IgD-negative memory B cell (primary cell): ENCODE data around the gene NCKIPSD. TPM values are rescaled to one million over a fixed set of nuclear protein-coding genes. Genes with fewer than 3 reads are reported as not detected.
"Not testable (repeated sequence)": the region's sequence is repeated elsewhere in the genome, so short reads cannot be mapped to it uniquely, and the experiment has no call there.

Source experiments
- H3K27ac Mint-ChIP-seq, 3 donors: one replicate each; pipeline ENCODE4 v1.8.0; 2020 to 2022; ENCODE audit warnings: mild to moderate bottlenecking in 3 of 3, mixed read lengths in 3 of 3, moderate library complexity in 1 of 3
- H3K27me3 Mint-ChIP-seq: one replicate; pipeline ENCODE4 v1.8.0; 2021; ENCODE audit warnings: mixed read lengths
- H3K36me3 Mint-ChIP-seq: one replicate; pipeline ENCODE4 v1.8.0; 2020; ENCODE audit warnings: mild to moderate bottlenecking, mixed read lengths
- H3K4me1 Mint-ChIP-seq, 3 donors: one replicate each; pipeline ENCODE4 v1.8.0; 2020 to 2022; ENCODE audit warnings: mixed read lengths in 3 of 3, mild to moderate bottlenecking in 1 of 3
- H3K4me3 Mint-ChIP-seq, 4 donors: one replicate each; pipeline ENCODE4 v1.8.0; 2020 to 2022; ENCODE audit warnings: mild to moderate bottlenecking in 4 of 4, mixed read lengths in 4 of 4, moderate library complexity in 3 of 4
- H3K9me3 Mint-ChIP-seq, 3 donors: one replicate each; pipeline ENCODE4 v1.8.0; 2020 to 2021; ENCODE audit warnings: mixed read lengths in 3 of 3, mild to moderate bottlenecking in 1 of 3
- polyA plus RNA-seq: library from polyadenylated mRNA; unstranded; fragments of 300-500 nt; fragmentation: Illumina TruSeq; gene quantifications from one replicate; pipeline ENCODE4 v1.2.3, GENCODE V29; 2021

The NCKIPSD gene
- 17.2 TPM for polyA plus RNA-seq

DNA sequence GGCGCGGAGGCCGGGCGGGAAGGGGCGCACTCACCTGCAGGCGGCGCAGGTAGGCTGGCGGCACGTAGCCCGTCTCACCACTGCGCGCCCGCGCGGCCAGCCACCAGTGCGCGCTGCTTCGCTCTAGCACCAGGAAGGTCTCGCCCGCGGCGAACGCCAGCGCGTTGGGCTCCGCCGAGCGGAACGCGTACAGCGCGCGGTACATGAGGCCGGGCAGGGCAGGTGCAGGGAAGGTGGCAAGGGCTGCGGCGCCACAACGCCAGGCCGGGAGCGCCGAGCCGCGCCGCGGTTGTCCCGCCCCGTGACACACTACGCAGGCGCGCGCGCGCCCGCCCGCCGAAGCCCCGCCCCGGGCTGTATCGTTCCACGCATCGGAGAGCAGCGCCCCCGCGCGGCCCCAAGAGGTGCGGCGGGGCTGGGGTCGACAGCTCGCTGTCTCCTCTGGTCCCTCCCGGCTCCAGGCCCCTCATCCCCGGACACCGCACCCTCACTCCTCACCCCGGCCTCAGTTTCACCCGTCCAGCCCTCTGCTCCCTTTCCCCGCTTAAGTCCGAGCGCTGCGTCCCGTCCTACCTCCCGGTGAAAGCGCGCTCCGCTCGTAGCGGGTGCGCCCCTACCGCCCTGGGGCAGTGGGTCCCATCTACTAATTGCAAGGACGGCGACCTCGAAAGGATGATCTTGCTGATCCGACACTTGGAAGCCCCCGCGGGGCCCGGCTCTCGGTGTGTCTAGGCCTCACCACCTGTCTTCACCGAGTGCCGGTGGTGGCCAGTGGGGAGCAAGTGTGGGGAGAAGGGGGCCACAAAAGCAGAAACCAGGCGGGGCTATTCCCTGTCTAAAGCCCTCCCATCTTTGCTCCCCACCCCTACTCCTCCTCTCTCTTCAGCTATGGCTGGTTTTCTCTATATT, at the start of gene NCKIPSD:
Gene NCKIPSD, minus strand, starts transcription at position 313 of the 909 bp plus-strand sequence. Its CDS starts 108 bp downstream, at position 205.
- Mint-ChIP-seq H3K4me1 (peaks cover 3 to 22% (median 16%) of the 10 kb centered on the region in 3 donors), H3K27ac (peak within 1 kb of the TSS; percentile 84 to 91 (median 90)), H3K9me3 (no peaks in the 10 kb centered on the region), H3K4me3 (peak within 1 kb of the TSS; percentile 84 to 98 (median 91)), H3K36me3 (peaks cover 1% of the 10 kb centered on the region), H3K27me3 (no peaks in the 10 kb centered on the region)

DNA sequence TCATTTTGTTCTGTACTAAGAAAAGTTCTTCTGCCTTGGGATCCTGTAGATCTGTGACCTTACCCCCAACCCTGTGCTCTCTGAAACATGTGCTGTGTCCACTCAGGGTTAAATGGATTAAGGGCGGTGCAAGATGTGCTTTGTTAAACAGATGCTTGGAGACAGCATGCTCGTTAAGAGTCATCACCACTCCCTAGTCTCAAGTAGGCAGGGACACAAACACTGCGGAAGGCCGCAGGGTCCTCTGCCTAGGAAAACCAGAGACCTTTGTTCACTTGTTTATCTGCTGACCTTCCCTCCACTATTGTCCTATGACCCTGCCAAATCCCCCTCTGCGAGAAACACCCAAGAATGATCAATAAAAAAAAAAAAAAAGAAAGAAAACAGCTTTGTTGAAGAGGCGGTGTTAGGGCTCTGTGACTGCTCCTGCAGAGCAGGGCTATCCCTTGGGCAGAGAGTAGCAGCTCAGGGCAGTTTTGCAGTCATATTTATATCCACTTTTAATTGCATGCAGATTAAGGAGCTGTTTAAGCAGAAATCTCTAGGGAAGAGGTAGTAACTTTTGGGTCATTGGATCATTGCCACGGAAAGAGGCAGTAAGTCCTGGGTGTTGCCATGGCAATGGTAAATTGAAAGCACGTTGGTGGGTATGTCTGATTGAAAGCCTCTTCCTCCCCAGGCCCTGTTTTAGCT, 49.5 kb upstream of the NCKIPSD start:
- H3K27me3 Mint-ChIP-seq, H3K36me3 Mint-ChIP-seq, H3K9me3 Mint-ChIP-seq, H3K4me3 Mint-ChIP-seq, H3K27ac Mint-ChIP-seq: not testable (repeated sequence)
- H3K4me1 Mint-ChIP-seq, result peaks cover 0 to 12% (median 8%) of the 10 kb centered on the region in 3 donors

DNA sequence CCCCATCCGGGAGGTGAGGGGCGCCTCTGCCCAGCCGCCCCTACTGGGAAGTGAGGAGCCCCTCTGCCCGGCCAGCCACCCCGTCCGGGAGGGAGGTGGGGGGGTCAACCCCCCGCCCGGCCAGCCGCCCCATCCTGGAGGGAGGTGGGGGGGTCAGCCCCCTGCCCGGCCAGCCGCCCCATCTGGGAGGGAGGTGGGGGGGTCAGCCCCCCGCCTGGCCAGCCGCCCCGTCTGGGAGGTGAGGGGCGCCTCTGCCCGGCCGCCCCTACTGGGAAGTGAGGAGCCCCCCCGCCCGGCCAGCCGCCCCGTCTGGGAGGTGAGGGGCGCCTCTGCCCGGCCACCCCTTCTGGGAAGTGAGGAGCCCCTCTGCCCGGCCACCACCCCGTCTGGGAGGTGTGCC, 48.8 kb upstream of the NCKIPSD start:
- H3K27ac Mint-ChIP-seq, H3K27me3 Mint-ChIP-seq: not testable (repeated sequence)

DNA sequence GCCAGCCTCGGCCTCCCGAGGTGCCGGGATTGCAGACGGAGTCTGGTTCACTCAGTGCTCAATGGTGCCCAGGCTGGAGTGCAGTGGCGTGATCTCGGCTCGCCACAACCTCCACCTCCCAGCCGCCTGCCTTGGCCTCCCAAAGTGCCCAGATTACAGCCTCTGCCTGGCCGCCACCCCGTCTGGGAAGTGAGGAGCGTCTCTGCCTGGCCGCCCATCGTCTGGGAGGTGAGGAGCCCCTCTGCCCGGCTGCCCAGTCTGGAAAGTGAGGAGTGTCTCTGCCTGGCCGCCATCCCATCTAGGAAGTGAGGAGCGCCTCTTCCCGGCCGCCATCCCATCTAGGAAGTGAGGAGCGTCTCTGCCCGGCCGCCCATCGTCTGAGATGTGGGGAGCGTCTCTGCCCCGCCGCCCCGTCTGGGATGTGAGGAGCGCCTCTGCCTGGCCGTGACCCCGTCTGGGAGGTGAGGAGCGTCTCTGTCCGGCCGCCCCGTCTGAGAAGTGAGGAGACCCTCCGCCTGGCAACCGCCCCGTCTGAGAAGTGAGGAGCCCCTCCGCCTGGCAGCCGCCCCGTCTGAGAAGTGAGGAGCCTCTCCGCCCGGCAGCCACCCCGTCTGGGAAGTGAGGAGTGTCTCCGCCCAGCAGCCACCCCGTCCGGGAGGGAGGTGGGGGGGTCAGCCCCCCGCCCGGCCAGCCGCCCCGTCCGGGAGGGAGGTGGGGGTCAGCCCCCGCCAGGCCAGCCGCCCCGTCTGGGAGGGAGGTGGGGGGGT, 48.2 kb upstream of the NCKIPSD start:
- H3K36me3 Mint-ChIP-seq, H3K4me3 Mint-ChIP-seq, H3K27me3 Mint-ChIP-seq, H3K27ac Mint-ChIP-seq, H3K9me3 Mint-ChIP-seq, H3K4me1 Mint-ChIP-seq: not testable (repeated sequence)

More for the DNA sequence above, 48.8 kb upstream of the NCKIPSD start:
- not testable (repeated sequence) for H3K36me3 Mint-ChIP-seq, H3K4me3 Mint-ChIP-seq, H3K9me3 Mint-ChIP-seq, H3K4me1 Mint-ChIP-seq

DNA sequence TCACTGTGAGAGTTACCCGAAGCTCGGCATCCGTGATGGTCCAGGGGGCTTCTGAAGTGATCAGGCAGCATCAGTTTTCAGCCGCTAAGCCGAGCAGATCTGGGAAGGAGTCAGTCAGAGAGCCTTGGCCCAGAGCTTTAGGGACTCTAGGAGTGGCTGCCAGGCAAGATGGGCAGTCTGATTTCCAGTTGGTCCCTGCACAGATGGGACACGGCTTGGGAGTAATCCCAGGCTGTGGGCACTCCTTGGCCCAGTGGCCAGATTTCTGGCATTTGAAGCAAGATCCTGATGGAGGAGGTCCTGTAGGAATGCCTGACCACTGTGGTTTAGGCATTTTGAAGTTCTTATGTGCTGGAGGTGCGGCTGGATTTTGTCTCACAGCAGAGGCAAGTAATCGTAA, 41.8 kb upstream of the NCKIPSD start:
- H3K36me3 Mint-ChIP-seq, result no peaks in the 10 kb centered on the region
- H3K4me1 Mint-ChIP-seq, result no peaks in the 10 kb centered on the region
- H3K27me3 Mint-ChIP-seq, result no peaks in the 10 kb centered on the region
- no peak overlapping the region for H3K4me3 Mint-ChIP-seq
- H3K9me3 Mint-ChIP-seq, result no peaks in the 10 kb centered on the region
- H3K27ac Mint-ChIP-seq, result no peak overlapping the region

DNA sequence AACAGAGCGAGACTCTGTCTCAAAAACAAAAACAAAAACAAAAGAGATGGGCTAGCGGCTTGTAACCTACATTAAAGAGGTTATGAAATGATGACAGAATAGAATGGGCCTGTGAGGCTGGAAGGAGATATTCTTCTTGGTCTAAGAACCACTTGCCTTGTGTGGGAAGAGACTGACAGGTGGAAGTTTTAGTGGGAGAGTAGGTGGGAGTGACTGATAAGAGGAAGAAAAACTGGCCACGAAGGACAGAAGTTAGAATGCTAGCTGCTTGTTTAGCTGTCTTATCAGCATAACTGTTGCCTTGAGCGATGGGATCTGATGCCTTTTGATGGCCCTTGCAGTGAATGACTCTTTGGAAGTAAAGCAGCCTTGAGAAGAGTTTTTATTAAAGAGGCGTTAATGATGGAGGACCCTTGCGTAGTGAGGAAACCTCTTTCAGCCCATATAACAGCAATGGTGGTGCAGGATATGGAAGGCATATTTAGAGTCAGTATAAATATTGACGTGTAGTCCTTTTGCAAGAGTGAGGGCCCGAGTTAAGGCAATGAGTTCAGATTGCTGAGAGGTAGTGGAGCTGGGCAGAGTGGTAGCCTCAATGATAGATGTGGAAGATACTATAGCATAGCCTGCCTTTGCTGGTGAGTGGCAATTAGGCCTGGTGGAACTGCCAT, 39.6 kb upstream of the NCKIPSD start:
- not testable (repeated sequence) for H3K27ac Mint-ChIP-seq, H3K27me3 Mint-ChIP-seq, H3K9me3 Mint-ChIP-seq, H3K36me3 Mint-ChIP-seq, H3K4me1 Mint-ChIP-seq, H3K4me3 Mint-ChIP-seq

DNA sequence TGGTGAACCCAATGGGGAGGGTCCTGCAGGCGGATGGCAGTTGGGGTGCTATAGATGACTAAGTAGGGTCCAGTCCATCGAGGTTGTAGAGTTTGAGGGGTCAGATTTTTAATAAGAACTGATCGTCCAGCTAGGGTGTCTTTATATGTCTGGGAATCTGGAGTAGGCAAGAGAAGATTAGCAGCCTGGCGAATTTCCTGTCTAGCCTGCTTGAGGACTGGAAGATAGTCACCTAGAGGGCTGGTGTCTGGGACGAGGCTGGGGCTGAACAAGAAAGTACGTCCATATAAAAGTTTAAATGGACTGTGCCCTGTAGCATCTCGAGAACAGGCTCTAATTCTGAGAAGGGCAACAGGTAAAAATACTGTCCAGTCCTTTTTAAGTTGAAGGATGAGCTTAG, 38.0 kb upstream of the NCKIPSD start:
- Mint-ChIP-seq H3K9me3 (peaks cover 0 to 2% (median 0%) of the 10 kb centered on the region in 3 donors), H3K27ac (no peak overlapping the region), H3K27me3 (no peaks in the 10 kb centered on the region)

DNA sequence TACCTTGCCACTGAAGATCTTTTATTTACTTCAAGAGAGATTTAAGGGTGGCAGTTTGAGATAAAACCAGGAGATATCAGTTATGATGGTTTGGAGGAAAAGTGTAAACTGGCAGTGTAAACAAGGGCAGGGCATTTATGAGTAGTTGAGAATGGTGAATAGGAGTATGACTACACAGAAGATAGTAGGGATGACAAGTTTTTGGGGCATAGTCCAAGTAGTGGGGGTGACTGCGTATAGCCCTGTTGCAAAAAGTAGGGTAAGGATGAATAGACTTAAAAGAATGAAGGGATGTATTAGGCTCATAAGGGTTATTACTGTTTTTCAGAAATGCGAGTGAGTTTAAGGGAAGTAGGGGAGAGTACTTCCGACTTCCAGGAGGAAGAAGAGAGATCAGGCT, 37.6 kb upstream of the NCKIPSD start:
- not testable (repeated sequence) for H3K27ac Mint-ChIP-seq, H3K4me1 Mint-ChIP-seq, H3K9me3 Mint-ChIP-seq, H3K27me3 Mint-ChIP-seq, H3K36me3 Mint-ChIP-seq
- H3K4me3 Mint-ChIP-seq, result peak overlapping the region in 1 of 4 donors; percentile 1

More for the DNA sequence above, 38.0 kb upstream of the NCKIPSD start:
- Mint-ChIP-seq H3K36me3 (no peaks in the 10 kb centered on the region), H3K4me3 (no peak overlapping the region), H3K4me1 (no peaks in the 10 kb centered on the region)

DNA sequence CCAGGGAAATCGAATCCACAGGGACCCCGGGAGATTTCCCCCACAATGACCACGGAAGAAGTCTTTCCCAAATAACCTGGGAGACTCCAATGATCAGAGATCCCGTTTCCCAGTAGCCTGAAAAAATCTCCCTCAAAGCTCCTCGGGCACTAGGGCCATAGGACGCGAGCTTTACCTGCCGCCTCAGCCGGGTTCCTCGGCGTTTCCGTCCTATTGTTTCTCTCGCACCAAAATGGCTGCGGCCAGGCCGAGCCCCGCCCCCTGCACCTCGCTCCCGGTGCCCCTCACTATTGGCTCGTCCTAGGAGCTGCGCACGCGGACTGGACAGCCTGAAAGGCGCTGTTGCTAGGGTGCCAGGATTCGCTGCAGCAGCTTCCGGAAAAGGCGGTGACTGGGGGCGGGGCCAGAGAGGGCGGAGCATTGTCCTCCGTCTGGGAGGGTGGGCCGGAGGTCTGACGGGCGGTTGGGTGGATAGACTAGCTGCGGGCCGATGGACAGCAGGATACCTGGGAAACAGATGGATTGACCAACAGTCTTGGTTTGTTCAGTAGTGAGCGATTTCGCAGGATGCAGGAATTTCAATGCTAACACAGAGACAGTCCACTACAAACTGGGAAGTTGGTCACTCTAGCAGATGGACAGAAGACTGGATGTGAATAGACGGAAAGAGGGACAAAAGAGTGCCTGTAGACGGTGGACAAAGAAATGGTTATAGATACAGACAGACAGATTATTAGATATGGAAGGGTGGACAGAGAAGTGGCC, 31.4 kb upstream of the NCKIPSD start, which contains the start of gene IP6K2:
Gene IP6K2, minus strand, starts transcription at position 240 of the 765 bp plus-strand sequence. CDS start 21,930 bp downstream, outside the sequence.
- H3K36me3 Mint-ChIP-seq, result peaks cover 3% of the 10 kb centered on the region

DNA sequence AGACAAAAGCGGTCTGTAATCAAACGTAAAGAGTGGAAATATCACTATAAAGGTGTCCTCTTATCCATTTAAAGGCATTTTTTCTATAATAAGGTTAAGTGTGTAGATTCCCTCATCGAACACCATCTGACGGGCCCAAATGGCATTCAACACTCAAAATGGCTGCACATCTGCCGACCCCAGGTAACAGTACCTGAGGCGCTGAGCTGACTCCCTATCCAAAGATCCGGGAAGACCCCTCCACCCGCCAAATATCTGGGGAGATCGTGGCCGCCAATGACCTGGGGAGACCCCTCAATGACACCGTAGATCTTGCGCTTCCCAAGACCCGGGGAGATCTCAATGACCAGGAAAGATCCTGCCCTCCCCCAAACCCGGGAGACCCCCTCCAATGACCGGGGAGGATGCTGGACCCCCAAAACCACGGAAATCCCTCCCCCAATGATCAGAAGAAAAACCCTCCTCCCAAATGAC, 30.8 kb upstream of the NCKIPSD start:
- peaks cover 22 to 38% (median 25%) of the 10 kb centered on the region in 3 donors for H3K4me1 Mint-ChIP-seq

More for the DNA sequence above, 31.4 kb upstream of the NCKIPSD start, which contains the start of gene IP6K2:
- H3K4me3 Mint-ChIP-seq, result peak within 1 kb of the TSS; percentile 92 to 99 (median 98)
- no peaks in the 10 kb centered on the region for H3K27me3 Mint-ChIP-seq
- H3K4me1 Mint-ChIP-seq, result peaks cover 18 to 34% (median 21%) of the 10 kb centered on the region in 3 donors
- H3K27ac Mint-ChIP-seq, result peak within 1 kb of the TSS; percentile 78 to 98 (median 93)
- peaks cover 0 to 2% (median 0%) of the 10 kb centered on the region in 3 donors for H3K9me3 Mint-ChIP-seq

DNA sequence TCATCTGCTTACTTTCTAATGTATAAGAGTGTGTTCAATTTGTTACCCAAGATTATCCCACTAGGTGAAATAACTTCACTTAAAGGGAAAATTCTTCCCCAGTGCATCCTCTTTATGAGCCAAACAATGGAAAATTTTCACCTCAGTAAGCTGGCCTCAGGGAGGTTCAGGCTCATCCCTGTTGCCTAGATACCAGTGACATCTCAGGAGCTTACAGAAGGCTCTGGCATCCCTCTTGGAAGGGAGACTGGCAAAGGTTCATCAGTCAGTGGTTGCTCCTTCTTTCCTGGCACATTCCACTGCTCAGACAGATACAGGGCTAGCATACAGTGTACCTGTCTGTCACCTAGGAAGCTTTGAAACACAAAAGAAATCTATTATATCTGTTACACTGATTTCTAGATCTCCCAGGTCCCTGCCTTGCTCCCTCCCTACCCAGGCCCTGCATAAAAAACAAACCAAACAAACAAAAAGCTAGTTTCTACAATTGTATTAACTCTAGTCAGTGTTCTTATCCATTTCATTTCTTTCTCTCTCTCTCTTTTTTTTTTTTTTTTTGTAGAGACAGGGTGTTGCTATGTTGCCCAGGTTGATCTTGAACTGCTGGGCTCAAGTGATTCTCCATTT, 29.6 kb upstream of the NCKIPSD start:
- Mint-ChIP-seq H3K27ac (peak overlapping the region; percentile 26 to 78 (median 43)), H3K27me3 (no peaks in the 10 kb centered on the region), H3K9me3 (no peaks in the 10 kb centered on the region), H3K4me3 (peak overlapping the region; percentile 92 to 99 (median 98)), H3K36me3 (peaks cover 3% of the 10 kb centered on the region), H3K4me1 (peaks cover 24 to 40% (median 25%) of the 10 kb centered on the region in 3 donors)

More for the DNA sequence above, 30.8 kb upstream of the NCKIPSD start:
- peaks cover 3% of the 10 kb centered on the region for H3K36me3 Mint-ChIP-seq
- peak overlapping the region; percentile 92 to 99 (median 98) for H3K4me3 Mint-ChIP-seq
- H3K9me3 Mint-ChIP-seq, result peaks cover 0 to 2% (median 0%) of the 10 kb centered on the region in 3 donors
- peak overlapping the region; percentile 78 to 98 (median 93) for H3K27ac Mint-ChIP-seq
- no peaks in the 10 kb centered on the region for H3K27me3 Mint-ChIP-seq

DNA sequence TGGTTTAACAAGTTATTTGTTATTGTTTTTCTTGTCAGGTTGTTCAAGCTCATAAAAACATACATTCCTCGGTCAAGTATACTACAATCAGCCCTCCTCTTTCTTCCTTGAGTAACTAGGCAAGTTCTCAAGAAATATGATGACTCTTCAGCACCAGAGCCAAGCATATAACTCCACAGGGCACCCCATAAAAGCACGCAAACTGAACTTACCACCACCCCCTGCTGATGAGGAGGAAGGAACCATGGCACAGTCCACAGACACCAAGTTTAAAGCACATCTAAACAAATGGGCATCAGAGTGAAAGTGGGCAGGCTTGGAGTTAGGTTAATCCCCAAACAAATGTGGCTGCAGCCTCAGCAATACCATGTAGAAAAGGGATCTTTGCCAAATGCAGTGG, 26.0 kb upstream of the NCKIPSD start:
- H3K36me3 Mint-ChIP-seq, result peaks cover 2% of the 10 kb centered on the region
- peaks cover 27 to 40% (median 37%) of the 10 kb centered on the region in 3 donors for H3K4me1 Mint-ChIP-seq
- H3K9me3 Mint-ChIP-seq, result no peaks in the 10 kb centered on the region
- no peaks in the 10 kb centered on the region for H3K27me3 Mint-ChIP-seq
- peak overlapping the region in 1 of 3 donors; percentile 80 for H3K27ac Mint-ChIP-seq
- peak overlapping the region in 3 of 4 donors; percentile 3 to 73 (median 39) for H3K4me3 Mint-ChIP-seq

DNA sequence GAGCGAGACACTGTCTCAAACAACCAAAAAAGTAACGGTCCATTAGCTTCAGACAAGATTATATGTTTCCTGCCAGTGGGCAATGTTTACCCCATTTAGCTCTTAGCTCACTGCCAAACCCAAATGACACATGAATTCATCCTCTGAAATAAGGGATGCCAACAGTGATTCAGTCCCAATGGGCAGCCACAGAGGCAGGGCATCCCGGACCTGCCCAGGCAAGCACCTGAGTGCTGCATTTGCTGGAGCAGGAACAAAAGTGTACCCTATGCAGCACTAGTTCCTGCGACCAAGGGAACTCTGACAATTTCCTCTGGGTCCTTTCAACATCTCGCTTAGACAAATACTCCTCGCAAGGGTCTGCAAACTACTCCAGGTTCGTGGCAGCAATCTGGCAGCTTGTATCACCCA, 23.3 kb upstream of the NCKIPSD start:
- Mint-ChIP-seq H3K4me3 (peak overlapping the region in 1 of 4 donors; percentile 9), H3K9me3 (no peaks in the 10 kb centered on the region), H3K27me3 (no peaks in the 10 kb centered on the region), H3K27ac (peak overlapping the region in 1 of 3 donors; percentile 73), H3K36me3 (peaks cover 1% of the 10 kb centered on the region), H3K4me1 (peaks cover 17 to 29% (median 29%) of the 10 kb centered on the region in 3 donors)
